Spleen (tissue), 11 donors: Measurements from ENCODE around the gene GRM5. TPM values are rescaled to one million over a fixed set of nuclear protein-coding genes. Genes with fewer than 3 reads are reported as not detected.

Experiments
- DNase-seq: peaks from one replicate; pipeline ENCODE4 v3.0.0-alpha.2; 2020
- H3K27ac ChIP-seq, 8 donors: fragments of 200-600 bp; sonication (generic) in 7 of 8; 1 replicate in 4 of 8; 2 replicates in 4 of 8; pipeline versions ENCODE4 v1.5.0 to v1.8.0; 2016 to 2021; ENCODE audit warnings: inconsistent platforms in 4 of 8, mild to moderate bottlenecking in 4 of 8, moderate library complexity in 1 of 8
- H3K27me3 ChIP-seq, 7 donors: fragments of 200-600 bp; sonication (generic) in 6 of 7; replicated peaks in 1 of 7; 1 replicate in 4 of 7; 2 replicates in 3 of 7; pipeline versions ENCODE4 v1.5.0 to v1.8.0; 2016 to 2021; ENCODE audit warnings: inconsistent platforms in 3 of 7, mild to moderate bottlenecking in 1 of 7
- H3K36me3 ChIP-seq, 6 donors: fragments of 200-600 bp; sonication (generic) in 5 of 6; 1 replicate in 4 of 6; 2 replicates in 2 of 6; pipeline versions ENCODE4 v1.5.0 to v1.8.0; 2016 to 2021; ENCODE audit warnings: inconsistent platforms in 2 of 6
- H3K4me1 ChIP-seq, 6 donors: fragments of 200-600 bp; sonication (generic) in 5 of 6; 1 replicate in 3 of 6; 2 replicates in 3 of 6; pipeline versions ENCODE4 v1.5.0 to v1.8.0; 2016 to 2021; ENCODE audit warnings: inconsistent platforms in 3 of 6
- H3K4me3 ChIP-seq, 8 donors: fragments of 200-600 bp; sonication (generic) in 7 of 8; 1 replicate in 4 of 8; 2 replicates in 4 of 8; pipeline versions ENCODE4 v1.5.0 to v1.8.0; 2016 to 2021; ENCODE audit warnings: inconsistent platforms in 4 of 8, mild to moderate bottlenecking in 4 of 8, moderate library complexity in 2 of 8
- H3K9me3 ChIP-seq, 8 donors: fragments of 200-600 bp; sonication (generic) in 7 of 8; 1 replicate in 4 of 8; 2 replicates in 4 of 8; pipeline versions ENCODE4 v1.5.0 to v1.8.0; 2016 to 2021; ENCODE audit warnings: inconsistent platforms in 4 of 8
- POLR2A ChIP-seq, 3 donors: fragments of 450-650 bp; IDR thresholded peaks; one replicate each; pipeline ENCODE4 v1.5.1; 2017; ENCODE audit warnings: antibody characterized with exemption in 3 of 3, mild to moderate bottlenecking in 1 of 3
- POLR2AphosphoS5 ChIP-seq, 3 donors: sonication (generic); formaldehyde crosslinking; IDR thresholded peaks; one replicate each; pipeline ENCODE4 v1.5.1; 2017; ENCODE audit warnings: antibody characterized with exemption in 3 of 3
- WGBS, 5 donors: extraction: QIAGEN DNeasy Blood & Tissue Kit in 3 of 5; methylation state at CpG; one replicate each; pipeline versions ENCODE4 v1.1.5 to v1.1.7; 2013 to 2018; 5-methylcytosine and 5-hydroxymethylcytosine counted together
- intact Hi-C: fragments of 100-400 bp; cut with DNase I; formaldehyde crosslinking; loops from one replicate; pipeline ENCODE4 v1.15.0; 2023; ENCODE audit warnings: low total_unique reads
- polyA plus RNA-seq, 3 donors: library from polyadenylated mRNA; stranded (reverse); fragments of 200-250 nt; gene quantifications; one replicate each; pipeline ENCODE4 v1.2.1, GENCODE V29; 2013
- total RNA-seq, 7 donors: library from RNA; depleted of rRNA in 3 of 7; stranded (reverse); fragments of >200 nt in 3 of 7; fragmentation: NEBNext Ultra II Directional in 4 of 7; extraction: Animal tissue kit (Norgen Biotek cat#: 25700) in 4 of 7; gene quantifications; one replicate each; pipeline versions ENCODE4 v1.1.0 to v1.2.1, GENCODE V29; 2016 to 2021
- TF ChIP-seq, protein P1 (sequence below), 11 experiments: fragments of 200-600 bp in 7 of 11; fragments of 450-650 bp in 4 of 11; sonication (generic) in 4 of 11; IDR thresholded peaks in 8 of 11; conservative IDR thresholded peaks in 3 of 11; 1 replicate in 7 of 11; 2 replicates in 4 of 11; pipeline versions ENCODE4 v1.4.0 to v1.8.0; 2016 to 2021; ENCODE audit warnings: antibody characterized with exemption in 11 of 11, inconsistent platforms in 4 of 11, mild to moderate bottlenecking in 1 of 11
- donor health status: healthy with polysubstance abuse.
- donor health status: DM: no; HTN: no; CAD: no; lungs with moderate emphysema.
- donor health status: DM: no; HTN: no; CAD: no.
- donor health status: Bipolar disorder and iron deficiency.
- donor health status: healthy.
- donor health status: DM: no; HTN: no; CAD: no.
- donor health status: DM: yes; HTN: yes; CAD: no.

The GRM5 gene
- total and polyA plus RNA-seq, 10 donors: under 0.01 TPM; not detected in 9

DNA sequence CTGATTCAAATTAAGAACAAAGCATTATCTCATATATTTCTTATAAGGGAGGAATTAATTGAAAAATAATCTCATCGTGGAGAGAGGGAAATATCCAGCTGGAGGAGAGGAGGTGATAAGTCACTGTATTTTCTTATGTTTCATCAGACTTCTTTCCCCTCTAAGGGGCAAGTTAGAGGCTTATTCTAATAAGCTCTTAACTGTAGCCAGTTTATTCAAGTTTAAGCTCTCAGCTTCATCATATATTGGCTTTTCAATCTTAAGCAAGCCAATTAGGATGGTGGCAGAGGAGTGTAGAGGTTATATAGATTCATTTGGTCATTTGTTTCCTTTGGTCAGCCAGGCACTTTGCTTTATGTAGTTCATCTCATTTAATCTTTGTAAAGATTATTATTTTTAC is 256.7 kb downstream of the GRM5 start:
- 71 to 85% (median 78%) methylated on average over 1 of the region's 1 CpG for WGBS, 5 donors
- Histone ChIP-seq H3K27ac (no peak overlapping the region), H3K4me3 (no peak overlapping the region), H3K4me1 (no peaks in the 10 kb centered on the region), H3K36me3 (no peaks in the 10 kb centered on the region), H3K27me3 (no peaks in the 10 kb centered on the region), H3K9me3 (no peaks in the 10 kb centered on the region)
- intact Hi-C loops: no loop called here
- TF ChIP-seq POLR2AphosphoS5 (IDR thresholded peaks at IDR 0.05): no peak
- DNase-seq: no peak

DNA sequence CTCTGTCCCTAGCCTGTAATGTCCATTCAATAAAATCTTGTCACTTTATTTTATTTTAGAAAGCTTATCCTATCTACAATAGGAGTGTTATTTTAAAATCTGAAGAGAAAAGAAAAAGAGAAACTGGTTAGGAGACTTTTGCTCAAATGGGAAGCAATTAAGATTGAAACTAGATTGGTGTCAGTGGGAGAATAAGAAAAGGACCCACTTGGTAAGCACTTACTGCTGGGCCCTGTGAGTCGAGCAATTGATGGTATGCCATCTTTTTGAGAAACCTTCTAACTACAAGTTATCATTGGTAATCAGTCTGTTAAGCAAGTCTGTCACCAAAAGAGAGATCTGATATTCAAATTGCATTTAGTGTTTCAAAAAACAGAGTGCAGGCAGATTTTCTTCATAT is 258.4 kb downstream of the GRM5 start:
- 53 to 66% (median 62%) methylated on average over 1 of the region's 1 CpG for WGBS, 5 donors
- TF ChIP-seq, protein P1, sequence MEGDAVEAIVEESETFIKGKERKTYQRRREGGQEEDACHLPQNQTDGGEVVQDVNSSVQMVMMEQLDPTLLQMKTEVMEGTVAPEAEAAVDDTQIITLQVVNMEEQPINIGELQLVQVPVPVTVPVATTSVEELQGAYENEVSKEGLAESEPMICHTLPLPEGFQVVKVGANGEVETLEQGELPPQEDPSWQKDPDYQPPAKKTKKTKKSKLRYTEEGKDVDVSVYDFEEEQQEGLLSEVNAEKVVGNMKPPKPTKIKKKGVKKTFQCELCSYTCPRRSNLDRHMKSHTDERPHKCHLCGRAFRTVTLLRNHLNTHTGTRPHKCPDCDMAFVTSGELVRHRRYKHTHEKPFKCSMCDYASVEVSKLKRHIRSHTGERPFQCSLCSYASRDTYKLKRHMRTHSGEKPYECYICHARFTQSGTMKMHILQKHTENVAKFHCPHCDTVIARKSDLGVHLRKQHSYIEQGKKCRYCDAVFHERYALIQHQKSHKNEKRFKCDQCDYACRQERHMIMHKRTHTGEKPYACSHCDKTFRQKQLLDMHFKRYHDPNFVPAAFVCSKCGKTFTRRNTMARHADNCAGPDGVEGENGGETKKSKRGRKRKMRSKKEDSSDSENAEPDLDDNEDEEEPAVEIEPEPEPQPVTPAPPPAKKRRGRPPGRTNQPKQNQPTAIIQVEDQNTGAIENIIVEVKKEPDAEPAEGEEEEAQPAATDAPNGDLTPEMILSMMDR (IDR thresholded peaks at IDR 0.05 in 8 of 11, conservative IDR thresholded peaks at IDR 0.05 in 3 of 11): no peak
- TF ChIP-seq POLR2AphosphoS5 (IDR thresholded peaks at IDR 0.05): no peak
- TF ChIP-seq POLR2A (IDR thresholded peaks at IDR 0.05): no peak
- no peak overlapping the region for H3K27ac ChIP-seq
- intact Hi-C loops: no loop called here
- no peaks in the 10 kb centered on the region for H3K4me1 ChIP-seq
- no peak for DNase-seq
- no peak overlapping the region for H3K4me3 ChIP-seq
- no peaks in the 10 kb centered on the region for H3K27me3 ChIP-seq
- H3K9me3 ChIP-seq: no peaks in the 10 kb centered on the region
- H3K36me3 ChIP-seq: no peaks in the 10 kb centered on the region

DNA sequence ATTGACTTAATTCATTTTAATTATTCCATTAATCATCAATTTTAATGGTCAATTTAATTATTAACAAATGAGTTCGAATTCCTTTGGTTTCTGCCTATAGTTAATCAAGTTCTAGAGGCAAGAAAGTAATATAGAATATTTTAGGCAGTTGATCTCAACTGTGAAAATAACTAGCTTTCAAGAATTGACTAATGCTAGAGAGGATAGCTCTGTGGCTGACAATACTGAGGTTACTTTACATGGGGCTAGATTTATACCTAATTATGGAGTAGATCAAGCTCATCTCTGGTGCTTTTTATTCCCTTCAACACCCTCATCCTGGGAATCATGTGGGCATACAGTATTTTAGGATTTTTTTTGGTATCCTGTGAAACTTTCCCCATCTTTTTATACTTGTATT is 259.4 kb downstream of the GRM5 start:
- H3K4me1 ChIP-seq: no peaks in the 10 kb centered on the region
- H3K4me3 ChIP-seq: no peak overlapping the region
- DNase-seq: no peak
- H3K9me3 ChIP-seq: no peaks in the 10 kb centered on the region
- intact Hi-C loops: no loop called here
- H3K36me3 ChIP-seq: no peaks in the 10 kb centered on the region
- H3K27ac ChIP-seq: no peak overlapping the region
- 37 to 67% (median 46%) methylated on average over 1 of the region's 1 CpG for WGBS, 5 donors
- TF ChIP-seq POLR2A (IDR thresholded peaks at IDR 0.05): no peak
- TF ChIP-seq POLR2AphosphoS5 (IDR thresholded peaks at IDR 0.05): no peak
- TF ChIP-seq, protein P1 (IDR thresholded peaks at IDR 0.05 in 8 of 11, conservative IDR thresholded peaks at IDR 0.05 in 3 of 11): no peak
- H3K27me3 ChIP-seq: no peaks in the 10 kb centered on the region

DNA sequence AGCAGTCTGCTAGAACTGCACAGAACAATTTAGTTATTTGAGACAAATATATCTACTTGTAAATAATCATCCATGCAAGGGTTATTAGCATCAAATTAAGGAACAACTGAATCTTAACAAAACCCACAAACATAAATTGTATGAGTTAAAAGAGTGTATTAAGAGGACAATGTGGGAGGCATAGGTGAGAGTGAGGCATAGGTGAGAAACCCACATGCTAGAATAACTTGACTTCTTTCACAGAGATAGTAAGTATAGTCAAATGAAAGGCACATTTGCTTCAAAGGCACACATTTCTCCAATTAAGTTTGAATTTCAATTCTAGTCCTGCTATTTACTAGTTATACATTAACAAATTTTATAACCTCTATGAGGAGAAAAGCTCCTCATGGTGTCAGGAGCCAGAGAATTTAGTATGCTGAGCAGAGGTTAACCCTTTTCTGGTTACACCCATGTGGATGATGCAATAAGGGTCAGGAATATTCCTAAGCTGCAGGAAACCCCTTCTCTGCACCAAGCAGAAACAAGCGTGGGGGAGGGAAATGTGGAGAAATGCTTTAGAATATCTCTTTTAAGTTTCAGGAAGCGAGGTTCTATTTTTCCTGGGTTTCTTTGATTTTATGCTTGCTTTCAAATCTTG is 264.2 kb downstream of the GRM5 start:
- Histone ChIP-seq H3K9me3 (no peaks in the 10 kb centered on the region), H3K27ac (no peak overlapping the region), H3K4me3 (no peak overlapping the region), H3K36me3 (no peaks in the 10 kb centered on the region), H3K4me1 (no peaks in the 10 kb centered on the region), H3K27me3 (no peaks in the 10 kb centered on the region)
- DNase-seq: no peak
- 55 to 68% (median 58%) methylated on average over 2 of the region's 2 CpGs for WGBS, 5 donors
- intact Hi-C loops: no loop called here
- no peak for TF ChIP-seq POLR2A (IDR thresholded peaks at IDR 0.05)
- no peak for TF ChIP-seq POLR2AphosphoS5 (IDR thresholded peaks at IDR 0.05)
- TF ChIP-seq, protein P1 (IDR thresholded peaks at IDR 0.05 in 8 of 11, conservative IDR thresholded peaks at IDR 0.05 in 3 of 11): no peak
